Lower lobe of right lung (tissue), 2 donors: ENCODE results near the gene NUAK2. TPM values are rescaled to one million over a fixed set of nuclear protein-coding genes. Genes with fewer than 3 reads are reported as not detected.

Experiments used
- ATAC-seq, 2 donors: fragments of 200-7000 bp; cut with Tn5 transposase; one replicate each; pipeline ENCODE4 v1.9.1; 2020 to 2022; ENCODE audit warnings: mild to moderate bottlenecking in 2 of 2, moderate library complexity in 2 of 2
- DNase-seq: peaks from one replicate; pipeline ENCODE4 v3.0.0-alpha.2; 2020
- H3K27ac ChIP-seq: fragments of 200-600 bp; one replicate; pipeline ENCODE4 v1.8.0; 2022
- H3K27me3 ChIP-seq: fragments of 200-600 bp; one replicate; pipeline ENCODE4 v1.8.0; 2022; ENCODE audit warnings: low read depth
- H3K36me3 ChIP-seq: fragments of 200-600 bp; one replicate; pipeline ENCODE4 v1.8.0; 2022; ENCODE audit warnings: mild to moderate bottlenecking
- H3K4me1 ChIP-seq: fragments of 200-600 bp; one replicate; pipeline ENCODE4 v1.8.0; 2022
- H3K4me3 ChIP-seq: fragments of 200-600 bp; one replicate; pipeline ENCODE4 v1.8.0; 2022; ENCODE audit warnings: mild to moderate bottlenecking
- H3K9me3 ChIP-seq: fragments of 200-600 bp; one replicate; pipeline ENCODE4 v1.8.0; 2022
- intact Hi-C: fragments of 100-400 bp; cut with DNase I; formaldehyde crosslinking; loops from one replicate; pipeline ENCODE4 v1.11.0; 2022
- total RNA-seq: library from RNA; stranded (reverse); fragmentation: NEBNext Ultra II Directional; extraction: Animal tissue kit (Norgen Biotek cat#: 25700); gene quantifications from one replicate; pipeline ENCODE4 v1.2.1, GENCODE V29; 2021
- TF ChIP-seq, protein P1 (sequence below): fragments of 200-600 bp; IDR thresholded peaks from one replicate; pipeline ENCODE4 v1.8.0; 2022; ENCODE audit warnings: antibody characterized with exemption, mild to moderate bottlenecking
- donor health status: DM: no; HTN: yes; CAD: no; lungs with severe emphysema.

NUAK2 gene
- total RNA-seq, 1 donor from 2014 or later, result 6.8 TPM

DNA sequence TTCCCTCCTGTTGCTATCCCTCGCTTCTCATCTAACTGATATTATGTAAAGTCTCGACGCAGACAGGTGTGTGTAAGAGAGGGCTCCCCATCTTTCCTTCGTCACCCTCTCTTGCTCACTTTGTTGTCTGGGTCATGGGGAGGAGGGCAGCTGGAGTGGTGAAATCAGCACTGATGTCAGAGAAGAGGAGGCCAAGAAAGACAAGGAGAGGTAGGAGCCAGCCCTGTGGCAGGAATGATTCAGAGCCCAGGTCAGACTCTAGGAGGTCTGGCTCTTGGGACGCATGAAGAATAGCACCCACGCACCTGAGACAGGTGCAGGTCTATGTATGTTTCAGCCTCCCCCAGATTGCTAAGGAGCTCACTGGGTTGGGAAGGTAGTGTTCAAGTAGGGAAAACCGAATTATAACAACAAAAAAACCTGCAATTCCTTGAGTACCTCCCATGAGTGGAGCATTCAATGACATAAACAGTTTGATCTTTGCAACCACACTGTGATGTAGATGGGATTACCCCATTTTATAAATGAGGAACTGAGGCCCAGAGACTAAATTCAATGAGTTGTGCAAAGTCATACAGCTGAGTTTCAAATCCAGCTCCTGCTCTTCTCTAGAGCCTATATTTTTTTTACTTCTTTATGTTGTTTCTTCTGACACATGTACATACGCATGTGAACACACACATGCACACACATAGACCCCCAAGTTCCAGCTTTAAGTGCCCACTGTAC is 10.4 kb downstream of the NUAK2 start:
- ATAC-seq (no peak), DNase-seq (no peak)
- H3K36me3 ChIP-seq, result peaks cover 54% of the 10 kb centered on the region
- TF ChIP-seq, protein P1, sequence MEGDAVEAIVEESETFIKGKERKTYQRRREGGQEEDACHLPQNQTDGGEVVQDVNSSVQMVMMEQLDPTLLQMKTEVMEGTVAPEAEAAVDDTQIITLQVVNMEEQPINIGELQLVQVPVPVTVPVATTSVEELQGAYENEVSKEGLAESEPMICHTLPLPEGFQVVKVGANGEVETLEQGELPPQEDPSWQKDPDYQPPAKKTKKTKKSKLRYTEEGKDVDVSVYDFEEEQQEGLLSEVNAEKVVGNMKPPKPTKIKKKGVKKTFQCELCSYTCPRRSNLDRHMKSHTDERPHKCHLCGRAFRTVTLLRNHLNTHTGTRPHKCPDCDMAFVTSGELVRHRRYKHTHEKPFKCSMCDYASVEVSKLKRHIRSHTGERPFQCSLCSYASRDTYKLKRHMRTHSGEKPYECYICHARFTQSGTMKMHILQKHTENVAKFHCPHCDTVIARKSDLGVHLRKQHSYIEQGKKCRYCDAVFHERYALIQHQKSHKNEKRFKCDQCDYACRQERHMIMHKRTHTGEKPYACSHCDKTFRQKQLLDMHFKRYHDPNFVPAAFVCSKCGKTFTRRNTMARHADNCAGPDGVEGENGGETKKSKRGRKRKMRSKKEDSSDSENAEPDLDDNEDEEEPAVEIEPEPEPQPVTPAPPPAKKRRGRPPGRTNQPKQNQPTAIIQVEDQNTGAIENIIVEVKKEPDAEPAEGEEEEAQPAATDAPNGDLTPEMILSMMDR, result no peak
- H3K4me1 ChIP-seq, result peaks cover 39% of the 10 kb centered on the region
- H3K9me3 ChIP-seq, result no peaks in the 10 kb centered on the region
- no peak overlapping the region for H3K4me3 ChIP-seq
- intact Hi-C loops, result no loop called here
- H3K27me3 ChIP-seq, result no peaks in the 10 kb centered on the region
- peak overlapping the region; percentile 27 for H3K27ac ChIP-seq

GRCh38 chr1:205309741-205310140 is 11.8 kb downstream of the NUAK2 start:
- H3K4me3 ChIP-seq, result no peak overlapping the region
- H3K27me3 ChIP-seq, result no peaks in the 10 kb centered on the region
- H3K36me3 ChIP-seq, result peaks cover 68% of the 10 kb centered on the region
- TF ChIP-seq, protein P1, result no peak
- no peak overlapping the region for H3K27ac ChIP-seq
- DNase-seq, result no peak
- peaks cover 25% of the 10 kb centered on the region for H3K4me1 ChIP-seq
- intact Hi-C loops, result no loop called here
- H3K9me3 ChIP-seq, result no peaks in the 10 kb centered on the region
- ATAC-seq, result no peak

DNA sequence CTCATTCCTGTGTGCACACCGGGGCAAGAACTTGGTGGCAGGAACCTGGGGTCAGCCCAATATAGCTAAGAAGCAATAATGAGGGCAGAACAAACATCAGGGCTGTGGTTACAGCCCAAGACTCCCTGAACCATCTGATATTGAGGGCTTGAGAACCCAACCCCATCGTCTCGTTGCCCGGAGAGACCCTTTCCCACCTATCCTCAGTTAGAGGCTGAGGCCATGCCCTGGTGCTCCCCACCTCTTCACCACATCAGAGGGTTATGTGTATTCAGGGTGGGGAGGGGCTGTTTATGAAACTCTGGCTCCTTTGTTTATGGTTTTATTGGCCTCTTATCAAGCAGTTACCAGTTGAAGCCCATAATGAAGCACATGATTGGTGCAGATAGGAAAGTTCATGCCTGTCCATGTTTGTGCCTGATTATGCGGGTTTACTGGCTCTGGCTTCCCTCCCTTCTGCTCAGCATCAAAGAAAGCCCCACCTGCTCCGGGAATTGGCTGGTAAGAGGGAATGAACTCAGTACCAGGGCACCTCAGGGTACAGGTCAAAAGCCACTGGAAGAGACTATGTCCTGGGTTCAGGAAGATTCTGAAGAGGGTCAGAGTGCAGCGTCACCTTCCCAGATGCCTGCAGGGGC is 14.5 kb downstream of the NUAK2 start:
- Histone ChIP-seq H3K27me3 (no peaks in the 10 kb centered on the region), H3K27ac (no peak overlapping the region), H3K4me3 (no peak overlapping the region), H3K9me3 (no peaks in the 10 kb centered on the region), H3K4me1 (peaks cover 9% of the 10 kb centered on the region), H3K36me3 (peaks cover 94% of the 10 kb centered on the region)
- ATAC-seq (no peak), DNase-seq (no peak)
- TF ChIP-seq, protein P1, result no peak
- intact Hi-C loops, result no loop called here

- TF ChIP-seq, protein P1, result no peak
- no peak for DNase-seq
- Histone ChIP-seq H3K36me3 (peaks cover 76% of the 10 kb centered on the region), H3K27me3 (no peaks in the 10 kb centered on the region), H3K9me3 (no peaks in the 10 kb centered on the region), H3K4me3 (no peak overlapping the region), H3K4me1 (peaks cover 22% of the 10 kb centered on the region), H3K27ac (no peak overlapping the region)
- ATAC-seq, result no peak
- intact Hi-C loops, result no loop called here
Observed at GRCh38 chr1:205304695-205305070, 16.9 kb downstream of the NUAK2 start.

- TF ChIP-seq, protein P1, result no peak
- no peak overlapping the region for H3K27ac ChIP-seq
- H3K36me3 ChIP-seq, result peaks cover 72% of the 10 kb centered on the region
- ATAC-seq (no peak), DNase-seq (no peak)
- intact Hi-C loops, result no loop called here
- H3K4me1 ChIP-seq, result peaks cover 22% of the 10 kb centered on the region
- no peaks in the 10 kb centered on the region for H3K27me3 ChIP-seq
- no peaks in the 10 kb centered on the region for H3K9me3 ChIP-seq
- H3K4me3 ChIP-seq, result no peak overlapping the region
Observed at GRCh38 chr1:205304046-205304694, 17.4 kb downstream of the NUAK2 start.
